ENCODE measurements around the gene IL1RAPL1.

The IL1RAPL1 gene

DNA sequence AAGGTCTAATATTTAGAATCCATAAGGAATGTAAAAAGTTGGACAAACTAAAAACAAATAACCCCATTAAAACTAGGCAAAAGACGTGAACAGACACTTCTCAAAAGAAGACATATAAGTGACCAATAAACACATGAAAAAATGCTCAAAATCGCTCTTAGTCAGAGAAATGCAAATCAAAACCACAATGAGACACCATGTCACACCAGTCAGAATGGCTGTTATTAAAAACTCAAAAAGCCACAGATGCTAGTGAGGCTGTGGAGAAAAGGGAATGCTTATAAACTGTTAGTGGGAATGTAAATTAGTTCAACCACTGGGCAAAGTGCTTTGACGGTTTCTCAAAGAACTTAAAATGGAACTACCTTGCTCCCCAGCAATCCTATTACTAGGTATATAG, 953.8 kb downstream of the IL1RAPL1 start:
- TF ChIP-seq, protein P1, sequence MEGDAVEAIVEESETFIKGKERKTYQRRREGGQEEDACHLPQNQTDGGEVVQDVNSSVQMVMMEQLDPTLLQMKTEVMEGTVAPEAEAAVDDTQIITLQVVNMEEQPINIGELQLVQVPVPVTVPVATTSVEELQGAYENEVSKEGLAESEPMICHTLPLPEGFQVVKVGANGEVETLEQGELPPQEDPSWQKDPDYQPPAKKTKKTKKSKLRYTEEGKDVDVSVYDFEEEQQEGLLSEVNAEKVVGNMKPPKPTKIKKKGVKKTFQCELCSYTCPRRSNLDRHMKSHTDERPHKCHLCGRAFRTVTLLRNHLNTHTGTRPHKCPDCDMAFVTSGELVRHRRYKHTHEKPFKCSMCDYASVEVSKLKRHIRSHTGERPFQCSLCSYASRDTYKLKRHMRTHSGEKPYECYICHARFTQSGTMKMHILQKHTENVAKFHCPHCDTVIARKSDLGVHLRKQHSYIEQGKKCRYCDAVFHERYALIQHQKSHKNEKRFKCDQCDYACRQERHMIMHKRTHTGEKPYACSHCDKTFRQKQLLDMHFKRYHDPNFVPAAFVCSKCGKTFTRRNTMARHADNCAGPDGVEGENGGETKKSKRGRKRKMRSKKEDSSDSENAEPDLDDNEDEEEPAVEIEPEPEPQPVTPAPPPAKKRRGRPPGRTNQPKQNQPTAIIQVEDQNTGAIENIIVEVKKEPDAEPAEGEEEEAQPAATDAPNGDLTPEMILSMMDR (IDR thresholded peaks at IDR 0.05) = no peak

DNA sequence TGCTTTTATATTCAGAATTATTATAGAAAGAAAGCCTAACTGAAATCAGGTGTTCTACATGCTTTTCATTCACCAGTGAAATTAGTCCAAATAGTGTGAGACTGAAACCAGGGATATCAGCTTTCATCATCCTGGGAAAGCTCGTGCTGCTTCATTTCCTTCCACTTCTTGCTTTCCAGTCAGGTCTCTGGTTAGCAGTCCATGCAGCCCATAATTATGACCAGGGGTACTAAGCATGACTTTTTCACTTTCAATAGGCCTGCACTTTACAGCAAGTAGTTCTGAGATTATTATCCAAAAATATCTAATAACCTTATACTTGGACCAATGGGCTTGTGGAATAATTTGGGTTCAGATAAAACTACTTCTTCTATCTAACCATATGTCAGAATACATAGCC, 954.9 kb downstream of the IL1RAPL1 start:
- TF ChIP-seq, protein P1 (IDR thresholded peaks at IDR 0.05) = no peak

DNA sequence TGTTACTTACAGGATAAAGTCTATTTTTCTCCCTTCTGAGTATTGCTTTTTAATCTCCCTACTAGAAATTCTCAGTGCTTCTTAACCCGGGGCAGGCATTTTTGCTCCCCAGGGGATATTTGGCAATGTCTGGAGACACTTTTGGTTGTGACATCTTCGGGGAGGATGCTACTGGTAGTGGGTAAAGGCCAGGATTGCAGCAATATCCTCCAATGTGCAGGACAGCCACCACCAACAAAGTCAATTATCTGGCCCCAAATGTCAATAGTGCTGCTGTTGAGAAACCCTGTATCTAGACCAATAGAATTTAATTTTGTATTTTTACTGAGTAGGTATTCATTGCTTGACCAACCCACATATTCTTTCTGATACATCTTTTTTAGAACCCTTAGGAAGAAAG, 958.6 kb downstream of the IL1RAPL1 start:
- TF ChIP-seq, protein P1 (IDR thresholded peaks at IDR 0.05) = no peak

DNA sequence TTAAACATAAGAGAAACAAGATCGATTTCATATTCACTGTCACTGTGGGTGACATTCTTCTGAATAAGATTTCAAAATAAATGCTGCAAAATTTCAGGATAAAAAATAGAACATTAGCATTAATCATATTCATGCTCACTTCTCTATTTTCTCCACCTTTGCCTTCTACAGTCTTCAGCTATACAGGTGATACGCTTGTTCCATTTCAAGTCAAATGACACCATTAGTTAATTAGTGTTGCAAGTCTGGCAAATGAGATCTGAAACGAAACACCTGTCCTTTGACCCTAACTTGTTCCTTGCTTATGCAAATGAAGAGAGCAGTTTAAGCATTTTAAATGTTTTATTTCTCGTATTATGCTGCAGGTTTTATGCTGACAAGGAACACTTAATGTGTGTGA, 960.6 kb downstream of the IL1RAPL1 start:
- TF ChIP-seq, protein P1 (IDR thresholded peaks at IDR 0.05) = no peak

DNA sequence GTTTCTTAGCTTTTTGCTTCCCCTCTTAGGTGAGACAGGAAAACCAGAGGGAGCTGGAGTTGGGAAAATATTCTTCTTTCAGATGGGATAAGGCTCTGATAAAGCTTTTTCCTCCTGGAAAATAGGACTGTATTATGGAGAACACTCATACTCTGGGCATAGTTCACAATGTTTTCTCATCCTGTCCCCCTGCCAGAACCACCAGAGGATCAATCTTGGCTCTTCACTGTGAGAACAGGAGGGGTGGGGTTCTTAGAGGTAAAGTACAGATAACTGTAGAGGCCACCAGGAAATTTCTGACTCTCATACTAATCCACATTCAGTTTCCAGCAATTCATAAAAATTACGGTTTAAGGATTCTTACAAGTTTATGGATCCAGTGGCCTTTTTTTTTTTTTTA, 966.3 kb downstream of the IL1RAPL1 start:
- TF ChIP-seq, protein P1 (IDR thresholded peaks at IDR 0.05) = no peak

DNA sequence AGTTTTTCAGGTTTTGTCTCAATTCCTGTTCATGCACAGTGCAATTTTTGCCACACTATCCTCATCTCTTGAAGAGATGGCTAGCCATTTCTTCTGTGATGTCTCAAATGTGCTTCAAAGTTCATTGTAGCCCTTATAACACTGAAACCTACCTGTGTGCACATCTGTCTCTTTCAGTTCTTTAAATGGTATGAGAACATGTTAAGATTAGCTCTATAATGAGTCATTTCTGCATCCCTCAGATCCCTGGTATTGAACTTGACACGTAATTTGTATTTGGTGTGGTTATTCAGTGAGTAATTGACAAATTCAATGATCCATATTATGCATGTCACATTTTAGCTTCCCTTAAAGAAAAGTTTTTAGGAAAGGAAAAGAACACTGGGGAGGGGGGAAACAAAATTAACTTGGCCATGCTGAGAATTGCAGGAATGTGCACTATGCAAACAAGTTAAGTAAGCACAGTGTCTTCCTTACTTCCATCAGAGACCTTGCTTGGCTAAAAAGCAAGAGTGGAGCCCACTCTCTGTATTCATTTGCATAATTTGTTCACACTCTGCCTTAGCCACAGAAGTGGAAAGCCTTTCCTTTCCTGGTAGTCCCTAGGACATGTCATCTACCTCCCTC, 968.3 kb downstream of the IL1RAPL1 start:
- TF ChIP-seq, protein P1 (IDR thresholded peaks at IDR 0.05) = no peak

DNA sequence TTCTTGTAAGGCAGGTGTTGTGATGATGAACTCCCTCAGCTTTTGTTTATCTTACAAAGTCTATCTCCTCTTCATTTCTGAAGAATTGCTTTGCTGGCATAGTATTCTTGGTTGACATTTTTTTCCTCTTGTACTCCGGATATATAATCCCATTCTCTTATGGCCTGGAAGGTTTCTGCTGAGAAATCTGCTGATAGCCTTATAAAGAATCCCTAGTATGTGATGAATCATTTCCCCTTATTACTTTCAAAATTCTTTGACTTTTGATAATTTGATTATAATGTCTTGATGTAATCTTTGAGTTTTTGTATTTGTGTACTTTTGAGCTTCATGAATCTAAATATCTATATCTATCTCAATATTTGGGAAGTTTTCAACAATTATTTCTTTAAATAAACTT, 972.8 kb downstream of the IL1RAPL1 start:
- TF ChIP-seq, protein P1 (IDR thresholded peaks at IDR 0.05) = no peak

DNA sequence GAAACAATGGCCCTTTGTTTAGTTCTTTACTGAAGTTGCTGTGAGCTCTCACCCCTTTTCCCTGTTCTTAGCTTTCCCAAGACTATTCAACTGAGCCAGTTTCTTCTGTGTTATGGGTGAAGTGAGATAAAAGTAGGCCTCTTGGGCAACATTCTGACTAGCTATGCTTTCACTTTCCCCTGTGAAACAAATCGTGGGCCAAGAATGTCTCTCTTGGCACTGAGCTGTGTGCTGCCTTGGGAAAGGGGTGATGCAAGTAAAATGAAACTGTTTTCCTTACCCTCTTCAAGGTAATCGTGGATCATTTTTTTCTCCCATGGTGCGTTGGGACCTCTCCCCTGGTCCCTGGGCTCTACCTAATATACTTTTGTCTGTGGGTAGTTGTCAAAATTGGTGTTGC, 974.2 kb downstream of the IL1RAPL1 start:
- TF ChIP-seq, protein P1 (IDR thresholded peaks at IDR 0.05) = no peak

Measured in LNCAP (cell line).